IPS-11a (cell line): ENCODE data around the gene TAOK1.
"Not testable (repeated sequence)": the region's sequence is repeated elsewhere in the genome, so short reads cannot be mapped to it uniquely, and the experiment has no call there.

ENCODE experiments used
- H3K4me3 ChIP-seq: one replicate; pipeline ENCODE4 v1.5.1; 2013; ENCODE audit warnings: low read depth, low read length, control low read depth

The TAOK1 gene

DNA sequence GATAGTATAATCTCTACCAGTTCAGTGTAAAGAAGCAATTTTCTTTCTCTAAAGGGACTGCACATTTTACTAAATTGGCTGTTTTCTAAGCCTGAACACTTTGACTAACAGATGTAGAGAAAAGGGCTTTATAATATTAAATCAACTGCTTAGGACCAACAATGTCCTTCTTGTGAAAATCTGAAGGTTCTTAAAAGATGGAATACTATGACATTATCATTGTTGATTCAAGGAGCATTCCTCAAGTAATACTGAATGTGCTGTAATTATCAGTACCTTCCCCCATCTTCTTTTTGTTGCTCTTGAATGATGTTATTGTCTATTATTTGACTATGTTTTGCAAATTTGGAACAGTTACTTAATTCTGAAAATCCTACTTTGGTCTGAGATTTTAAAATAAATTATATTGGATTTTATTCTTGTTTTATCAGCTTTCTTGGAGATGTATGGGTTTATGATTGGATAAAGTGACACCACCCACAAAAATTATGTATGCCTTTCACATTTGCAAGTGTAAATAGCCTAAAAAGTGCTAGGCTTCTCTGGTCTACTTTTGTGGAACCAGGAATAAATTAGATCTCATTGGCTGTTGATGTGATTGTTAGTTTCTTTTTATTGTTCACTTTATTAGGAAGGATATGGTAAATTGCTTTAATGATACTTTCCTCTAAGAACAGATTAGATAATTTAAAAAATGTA is 53.0 kb downstream of the TAOK1 start:
- H3K4me3 ChIP-seq, result no peak overlapping the region

DNA sequence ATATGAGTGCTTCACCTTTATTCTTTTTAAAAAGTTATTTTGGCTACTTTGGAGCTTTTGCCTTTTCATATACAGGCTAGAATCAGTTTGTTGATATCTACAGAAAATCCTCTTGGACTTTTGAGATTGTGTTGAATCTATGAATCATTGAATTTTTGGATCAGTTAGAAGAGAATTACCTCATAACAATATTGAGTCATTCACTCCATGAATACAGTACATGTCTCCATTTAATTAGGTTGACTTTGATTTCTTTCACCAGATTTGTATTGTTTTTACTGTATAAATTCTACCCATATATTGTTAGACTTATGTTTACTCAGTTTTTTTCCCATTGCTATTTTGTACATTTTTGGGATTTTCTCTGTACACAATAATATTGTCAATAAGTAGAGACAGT is 54.4 kb downstream of the TAOK1 start:
- H3K4me3 ChIP-seq, result no peak overlapping the region

DNA sequence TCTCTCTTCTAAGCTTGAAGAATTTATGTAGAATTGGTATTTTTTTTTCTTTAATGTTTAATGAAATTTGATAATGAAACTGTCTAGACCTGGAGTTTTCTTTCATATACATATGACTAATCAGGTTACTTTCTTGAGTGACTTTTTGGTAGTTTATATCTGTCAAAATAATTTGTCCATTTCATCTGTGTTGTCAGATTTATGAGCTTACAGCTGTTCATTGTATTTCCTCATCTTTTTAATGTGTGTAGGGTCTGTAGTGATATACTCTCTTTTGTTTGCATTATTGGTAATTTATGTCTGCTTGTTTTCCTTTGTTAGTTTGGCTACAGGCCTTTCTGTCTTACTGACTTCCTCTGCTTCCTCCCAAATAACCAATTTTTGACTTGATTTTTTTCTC is 55.7 kb downstream of the TAOK1 start:
- no peak overlapping the region for H3K4me3 ChIP-seq

- H3K4me3 ChIP-seq, result no peak overlapping the region
These were observed 59.9 kb downstream of the TAOK1 start for GRCh38 chr17:29449865-29450671.

GRCh38 chr17:29451121-29451742 is 61.1 kb downstream of the TAOK1 start:
- H3K4me3 ChIP-seq, result no peak overlapping the region

GRCh38 chr17:29458066-29458465 is 67.9 kb downstream of the TAOK1 start:
- H3K4me3 ChIP-seq, result no peak overlapping the region

DNA sequence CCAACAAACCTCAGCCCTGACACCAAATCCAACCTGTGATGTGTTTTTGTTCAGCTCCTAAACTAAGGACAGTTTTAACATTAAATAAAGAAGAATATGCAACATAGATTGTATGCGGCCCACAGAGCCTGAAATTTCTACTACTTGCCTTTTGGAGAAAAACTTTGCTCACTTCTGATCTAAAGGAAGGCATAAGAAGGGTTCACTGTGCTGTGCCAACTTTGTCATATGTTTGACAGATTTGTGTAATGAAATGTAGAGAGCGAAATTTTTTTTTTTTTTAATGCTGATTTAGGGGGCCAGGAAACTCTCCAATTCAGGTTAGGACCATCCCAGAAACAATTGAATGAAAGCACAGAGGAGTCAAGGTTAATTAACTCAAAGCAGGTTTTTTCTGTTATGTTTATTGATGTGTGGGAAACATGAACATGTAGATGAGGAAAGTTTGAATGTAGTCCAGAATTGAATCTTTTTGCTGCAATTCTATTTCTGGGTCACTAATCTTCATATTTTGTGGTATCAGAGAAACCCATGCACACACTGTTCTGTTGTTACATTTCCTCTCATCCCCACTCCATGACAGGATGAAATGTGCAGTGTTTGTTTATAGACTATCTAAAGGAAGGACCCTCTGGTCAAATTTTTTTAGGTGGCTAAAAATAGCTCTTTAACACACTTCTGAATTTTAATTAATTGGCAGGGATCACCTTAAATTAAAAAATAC is 71.5 kb downstream of the TAOK1 start:
- H3K4me3 ChIP-seq, result no peak overlapping the region

DNA sequence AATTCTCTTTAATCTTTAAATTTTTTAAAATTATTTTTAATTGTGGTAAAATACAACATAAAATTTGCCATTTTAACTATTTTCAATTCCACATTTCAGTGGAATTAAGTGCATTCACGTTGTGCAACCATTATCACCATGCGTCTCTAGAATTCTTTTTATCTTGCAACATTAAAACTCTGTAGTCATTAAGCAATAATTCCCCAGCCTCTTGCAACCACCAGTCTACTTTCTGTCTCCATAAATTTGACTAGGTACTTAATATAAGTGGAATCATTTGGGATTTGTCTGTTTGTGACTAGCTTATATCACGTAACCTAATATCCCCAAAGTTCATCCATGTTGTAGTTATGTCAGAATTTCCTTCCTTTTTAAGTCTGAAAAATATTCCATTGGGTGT is 79.1 kb downstream of the TAOK1 start:
- H3K4me3 ChIP-seq, result no peak overlapping the region

DNA sequence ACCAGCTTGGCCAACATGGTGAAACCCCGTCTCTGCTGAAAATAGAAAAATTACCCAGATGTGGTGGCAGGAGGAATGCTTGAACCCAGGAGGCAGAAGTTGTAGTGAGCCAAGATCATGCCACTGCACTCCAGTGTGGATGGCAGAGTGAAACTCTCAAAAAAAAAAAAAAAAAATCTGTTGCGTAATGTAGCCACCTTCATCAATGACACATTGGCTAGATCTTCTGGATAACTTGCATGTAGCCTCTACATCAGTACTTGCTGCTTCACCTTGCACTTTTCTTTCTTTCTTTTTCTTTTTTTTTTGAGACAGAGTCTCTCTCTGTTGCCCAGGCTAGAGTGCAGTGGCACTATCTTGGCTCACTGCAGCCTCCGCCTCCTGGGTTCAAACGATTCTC is 83.3 kb downstream of the TAOK1 start:
- not testable (repeated sequence) for H3K4me3 ChIP-seq

DNA sequence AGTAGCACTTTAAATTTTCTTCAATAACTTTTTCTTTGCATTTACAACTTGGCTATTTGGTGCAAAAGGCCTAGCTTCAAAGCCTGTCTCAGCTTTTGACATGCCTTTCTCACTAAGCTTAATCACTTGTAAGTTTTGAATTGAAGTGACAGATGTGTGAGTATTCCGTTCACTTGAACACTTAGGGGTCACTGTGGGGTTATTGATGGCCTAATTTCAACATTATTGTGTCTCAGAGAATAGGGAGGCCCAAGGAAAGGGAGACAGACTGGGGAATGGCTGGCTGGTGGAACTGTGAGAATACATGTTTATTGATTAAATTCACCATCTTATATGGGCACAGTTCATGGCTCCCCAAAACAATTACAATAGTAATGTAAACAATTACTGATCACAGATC is 84.1 kb downstream of the TAOK1 start:
- H3K4me3 ChIP-seq, result no peak overlapping the region

- no peak overlapping the region for H3K4me3 ChIP-seq
These were observed 85.7 kb downstream of the TAOK1 start for GRCh38 chr17:29475891-29476290.

DNA sequence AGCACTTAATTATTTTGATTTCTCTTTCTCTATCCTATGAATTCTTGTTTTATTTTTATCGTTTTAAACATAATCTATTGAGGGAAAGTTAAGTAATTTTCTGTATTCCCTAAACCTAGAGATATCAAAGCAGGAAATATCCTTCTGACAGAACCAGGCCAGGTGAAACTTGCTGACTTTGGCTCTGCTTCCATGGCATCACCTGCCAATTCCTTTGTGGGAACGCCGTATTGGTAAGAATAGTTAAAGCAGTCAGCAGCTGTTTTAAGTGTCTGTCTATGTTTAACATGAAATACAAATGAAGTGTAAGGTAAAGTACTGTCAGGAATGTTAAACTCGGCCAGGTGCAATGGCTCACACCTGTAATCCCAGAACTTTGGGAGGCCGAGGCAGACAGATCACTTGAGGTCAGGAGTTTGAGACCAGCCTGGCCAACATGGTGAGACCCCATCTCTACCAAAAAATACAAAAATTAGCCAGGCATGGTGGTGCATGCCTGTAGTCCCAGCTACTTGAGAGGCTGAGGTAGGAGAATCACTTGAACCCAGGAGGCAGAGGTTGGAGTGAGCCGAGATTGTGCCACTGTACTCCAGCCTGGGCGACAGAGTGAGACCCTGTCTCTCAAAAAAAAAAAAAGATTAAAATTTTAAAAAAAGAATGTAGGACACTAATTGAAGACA is 90.2 kb downstream of the TAOK1 start:
- not testable (repeated sequence) for H3K4me3 ChIP-seq

DNA sequence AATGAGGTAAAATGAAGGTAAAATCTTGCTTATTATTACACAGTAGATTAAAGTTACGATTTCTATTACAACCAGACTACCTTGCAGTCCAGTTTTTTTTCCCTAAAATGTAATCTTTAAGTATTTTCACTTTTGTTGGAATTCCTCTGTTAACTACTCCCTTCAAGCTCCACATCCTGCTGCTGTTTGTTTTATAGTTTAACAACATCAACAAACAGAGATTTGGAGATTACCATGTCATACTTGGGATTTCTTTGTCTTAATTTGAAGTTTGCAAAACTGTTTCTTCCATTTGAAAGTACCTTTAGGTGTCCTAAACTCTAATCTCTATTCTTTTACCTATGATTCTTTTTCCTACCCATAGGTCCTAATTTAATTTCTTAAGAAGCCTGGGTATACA is 93.3 kb downstream of the TAOK1 start:
- no peak overlapping the region for H3K4me3 ChIP-seq

DNA sequence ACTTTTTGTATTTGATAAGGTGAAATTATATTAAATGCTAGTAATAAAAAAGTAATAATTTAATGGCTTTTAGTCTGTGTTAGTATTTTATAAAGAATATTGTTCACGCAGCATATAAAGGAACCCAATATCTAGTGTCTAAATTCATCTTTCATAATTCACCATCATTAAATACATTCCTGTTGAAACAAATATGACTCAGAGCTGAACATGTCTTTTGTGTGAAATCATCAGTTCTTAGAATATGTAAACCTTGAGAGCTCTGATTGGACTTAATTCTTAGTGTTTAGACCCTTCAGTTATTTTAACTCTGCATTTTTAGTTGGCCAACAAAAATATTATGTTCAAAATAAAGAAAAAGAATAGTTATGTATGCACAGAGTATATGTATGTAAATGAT is 104.8 kb downstream of the TAOK1 start:
- H3K4me3 ChIP-seq, result no peak overlapping the region

- H3K4me3 ChIP-seq, result no peak overlapping the region
These were observed 114.5 kb downstream of the TAOK1 start for GRCh38 chr17:29504711-29505110.

DNA sequence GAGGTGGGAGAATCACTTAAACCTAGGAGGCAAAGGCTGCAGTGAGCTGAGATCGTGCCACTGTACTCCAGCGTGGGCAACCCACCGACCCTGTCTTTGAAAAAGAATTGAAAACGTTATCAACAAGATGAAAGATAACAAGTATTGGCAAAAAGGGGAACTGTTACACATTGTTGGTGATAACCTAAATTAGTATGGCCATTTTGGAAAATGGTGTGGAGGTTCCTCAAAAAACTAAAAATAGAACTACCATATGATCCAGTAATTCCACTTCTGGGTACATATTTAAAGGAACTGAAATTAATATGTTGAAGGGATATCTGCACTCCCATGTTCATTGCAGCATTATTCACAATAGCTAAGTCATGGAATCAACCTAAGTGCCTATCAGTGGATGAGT is 115.7 kb downstream of the TAOK1 start:
- H3K4me3 ChIP-seq, result no peak overlapping the region

GRCh38 chr17:29510953-29511352 is 120.8 kb downstream of the TAOK1 start:
- H3K4me3 ChIP-seq, result no peak overlapping the region

DNA sequence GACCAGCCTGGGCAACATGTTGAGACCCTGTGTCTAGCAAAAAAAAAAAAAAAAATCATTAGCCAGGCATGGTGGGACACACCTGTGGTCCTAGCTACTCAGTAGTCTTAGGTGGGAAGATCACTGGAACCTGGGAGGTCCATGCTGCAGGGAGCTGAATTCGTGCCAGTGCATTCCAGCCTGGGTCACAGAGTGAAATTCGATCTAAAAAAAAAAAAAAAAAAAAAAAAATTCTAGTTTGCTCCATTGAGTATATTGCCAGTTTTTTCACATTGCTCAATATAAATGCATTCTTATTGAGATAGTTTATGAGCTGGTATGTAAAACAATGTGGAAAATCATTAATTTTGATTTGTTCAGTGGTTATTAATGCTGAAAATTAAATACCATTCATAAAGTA is 124.6 kb downstream of the TAOK1 start:
- H3K4me3 ChIP-seq, result no peak overlapping the region

- no peak overlapping the region for H3K4me3 ChIP-seq
These were observed 128.2 kb downstream of the TAOK1 start for GRCh38 chr17:29518359-29518758.

GRCh38 chr17:29524692-29525091 is 134.5 kb downstream of the TAOK1 start:
- no peak overlapping the region for H3K4me3 ChIP-seq

- H3K4me3 ChIP-seq, result no peak overlapping the region
These were observed 136.2 kb downstream of the TAOK1 start for GRCh38 chr17:29526322-29526721.
